Measurements from ENCODE around the gene IGFN1.

Gene IGFN1

GRCh38 chr1:201185527-201186128, 5.0 kb upstream of the IGFN1 start:
- DNase-seq, result no peak

GRCh38 chr1:201186192-201186591, 4.4 kb upstream of the IGFN1 start:
- no peak for DNase-seq

GRCh38 chr1:201189085-201189484, 1.5 kb upstream of the IGFN1 start:
- DNase-seq, result no peak

- no peak for DNase-seq
Measured at GRCh38 chr1:201190005-201190404, 619 bp upstream of the IGFN1 start.

GRCh38 chr1:201191653-201192260, 1.1 kb downstream of the IGFN1 start:
- no peak for DNase-seq

- peak in 1 of 3 experiments; percentile 8 for DNase-seq
Measured at GRCh38 chr1:201192261-201192788, 1.7 kb downstream of the IGFN1 start.

- DNase-seq, result no peak
Measured at GRCh38 chr1:201194046-201194445, 3.4 kb downstream of the IGFN1 start.

- no peak for DNase-seq
Measured at GRCh38 chr1:201198598-201198997, 8.0 kb downstream of the IGFN1 start.

GRCh38 chr1:201205036-201205435, 14.4 kb downstream of the IGFN1 start:
- DNase-seq, result no peak

- no peak for DNase-seq
Measured at GRCh38 chr1:201206176-201206575, 15.6 kb downstream of the IGFN1 start.

GRCh38 chr1:201207046-201207445, 16.4 kb downstream of the IGFN1 start:
- no peak for DNase-seq

GRCh38 chr1:201208236-201208635, 17.6 kb downstream of the IGFN1 start:
- no peak for DNase-seq

GRCh38 chr1:201212056-201212455, 21.4 kb downstream of the IGFN1 start:
- DNase-seq, result no peak

- DNase-seq, result no peak
Measured at GRCh38 chr1:201212461-201213055, 21.9 kb downstream of the IGFN1 start.

GRCh38 chr1:201213106-201213770, 22.6 kb downstream of the IGFN1 start:
- no peak for DNase-seq

- DNase-seq, result no peak
Measured at GRCh38 chr1:201213926-201214325, 23.3 kb downstream of the IGFN1 start.

GRCh38 chr1:201214461-201214860, 23.8 kb downstream of the IGFN1 start:
- no peak for DNase-seq

- DNase-seq, result no peak
Measured at GRCh38 chr1:201214886-201215285, 24.3 kb downstream of the IGFN1 start.

- no peak for DNase-seq
Measured at GRCh38 chr1:201215531-201216357, 25.1 kb downstream of the IGFN1 start.

GRCh38 chr1:201216395-201217085, 25.9 kb downstream of the IGFN1 start:
- no peak for DNase-seq

- no peak for DNase-seq
Measured at GRCh38 chr1:201217146-201217545, 26.5 kb downstream of the IGFN1 start.

- DNase-seq, result no peak
Measured at GRCh38 chr1:201217851-201218250, 27.2 kb downstream of the IGFN1 start.
